GM19099 (cell line): Measurements from ENCODE around the gene C11orf98.

Experiments used
- POLR2A ChIP-seq: IDR thresholded peaks from 3 replicates; pipeline ENCODE4 v1.6.1; 2011; ENCODE audit warnings: low read depth; ENCODE audit not compliant: insufficient read length; ENCODE audit errors: extremely low read depth

The C11orf98 gene

GRCh38 chr11:62689421-62690183 lies 24.6 kb upstream of the C11orf98 start, which contains the start of gene LRRN4CL:
LRRN4CL (minus strand) TSS chr11:62689530; CDS start chr11:62688508, 1,022 bp downstream.
- TF ChIP-seq POLR2A = no peak

GRCh38 chr11:62688491-62688890 lies 23.5 kb upstream of the C11orf98 start:
- TF ChIP-seq POLR2A = no peak

- no peak for TF ChIP-seq POLR2A
These were observed 22.7 kb upstream of the C11orf98 start for GRCh38 chr11:62687508-62688396.

- TF ChIP-seq POLR2A = no peak
These were observed 17.5 kb upstream of the C11orf98 start for GRCh38 chr11:62682518-62682917.

GRCh38 chr11:62680825-62681240 lies 15.8 kb upstream of the C11orf98 start:
- no peak for TF ChIP-seq POLR2A

- peak; percentile 91 for TF ChIP-seq POLR2A
These were observed 14.0 kb upstream of the C11orf98 start, which contains the start of gene UBXN1 for GRCh38 chr11:62678770-62679696. UBXN1 (minus strand) TSS chr11:62679073; CDS start chr11:62678923, 150 bp downstream.

- no peak for TF ChIP-seq POLR2A
These were observed 13.4 kb upstream of the C11orf98 start for GRCh38 chr11:62678433-62678769.

- no peak for TF ChIP-seq POLR2A
These were observed 12.7 kb upstream of the C11orf98 start for GRCh38 chr11:62677714-62678113.

- TF ChIP-seq POLR2A = no peak
These were observed 12.1 kb upstream of the C11orf98 start for GRCh38 chr11:62677156-62677555.

GRCh38 chr11:62676698-62677097 lies 11.7 kb upstream of the C11orf98 start:
- no peak for TF ChIP-seq POLR2A

GRCh38 chr11:62673196-62673525 lies 8.2 kb upstream of the C11orf98 start:
- TF ChIP-seq POLR2A = no peak

GRCh38 chr11:62671608-62672389 lies 6.8 kb upstream of the C11orf98 start, which contains the start of the genes LBHD1 and UQCC3:
LBHD1 (minus strand) TSS chr11:62672267; CDS start chr11:62670031, 2,236 bp downstream.
UQCC3 (plus strand) TSS chr11:62671673; CDS start chr11:62671746, 73 bp downstream.
- TF ChIP-seq POLR2A = peak; percentile 78

- no peak for TF ChIP-seq POLR2A
These were observed 6.2 kb upstream of the C11orf98 start for GRCh38 chr11:62671236-62671607.
